Activated T-helper 1 cell treated with Interleukin-2 at 50 U/mL for 16 hours (primary cell): ENCODE results near the gene PREPL.

Experiments used
- DNase-seq: peaks from one replicate; pipeline ENCODE4 v3.0.0-alpha.2; 2020; ENCODE audit warnings: low read depth

Gene PREPL

GRCh38 chr2:44295633-44296359, 65.5 kb downstream of the PREPL start:
- DNase-seq = no peak

GRCh38 chr2:44295113-44295512, 66.2 kb downstream of the PREPL start:
- DNase-seq = no peak

GRCh38 chr2:44291281-44292248, 69.7 kb downstream of the PREPL start:
- DNase-seq = no peak

GRCh38 chr2:44290261-44290660, 71.0 kb downstream of the PREPL start:
- DNase-seq = no peak

- DNase-seq = no peak
These were observed 74.2 kb downstream of the PREPL start for GRCh38 chr2:44286884-44287638.

GRCh38 chr2:44286119-44286883, 75.0 kb downstream of the PREPL start:
- no peak for DNase-seq

- DNase-seq = no peak
These were observed 76.1 kb downstream of the PREPL start for GRCh38 chr2:44285174-44285573.

GRCh38 chr2:44283116-44283666, 78.1 kb downstream of the PREPL start:
- no peak for DNase-seq

GRCh38 chr2:44280869-44281268, 80.4 kb downstream of the PREPL start:
- DNase-seq = no peak

GRCh38 chr2:44277541-44277940, 83.8 kb downstream of the PREPL start:
- DNase-seq = no peak

- no peak for DNase-seq
These were observed 85.4 kb downstream of the PREPL start for GRCh38 chr2:44275927-44276303.

GRCh38 chr2:44273596-44273995, 87.7 kb downstream of the PREPL start:
- DNase-seq = no peak

GRCh38 chr2:44273076-44273475, 88.2 kb downstream of the PREPL start:
- DNase-seq = no peak

- no peak for DNase-seq
These were observed 90.0 kb downstream of the PREPL start for GRCh38 chr2:44271296-44271695.

GRCh38 chr2:44269831-44270230, 91.5 kb downstream of the PREPL start:
- no peak for DNase-seq

GRCh38 chr2:44267796-44268648, 93.3 kb downstream of the PREPL start:
- DNase-seq = no peak
